ENCODE measurements around the gene OSBP2.

Gene OSBP2

DNA sequence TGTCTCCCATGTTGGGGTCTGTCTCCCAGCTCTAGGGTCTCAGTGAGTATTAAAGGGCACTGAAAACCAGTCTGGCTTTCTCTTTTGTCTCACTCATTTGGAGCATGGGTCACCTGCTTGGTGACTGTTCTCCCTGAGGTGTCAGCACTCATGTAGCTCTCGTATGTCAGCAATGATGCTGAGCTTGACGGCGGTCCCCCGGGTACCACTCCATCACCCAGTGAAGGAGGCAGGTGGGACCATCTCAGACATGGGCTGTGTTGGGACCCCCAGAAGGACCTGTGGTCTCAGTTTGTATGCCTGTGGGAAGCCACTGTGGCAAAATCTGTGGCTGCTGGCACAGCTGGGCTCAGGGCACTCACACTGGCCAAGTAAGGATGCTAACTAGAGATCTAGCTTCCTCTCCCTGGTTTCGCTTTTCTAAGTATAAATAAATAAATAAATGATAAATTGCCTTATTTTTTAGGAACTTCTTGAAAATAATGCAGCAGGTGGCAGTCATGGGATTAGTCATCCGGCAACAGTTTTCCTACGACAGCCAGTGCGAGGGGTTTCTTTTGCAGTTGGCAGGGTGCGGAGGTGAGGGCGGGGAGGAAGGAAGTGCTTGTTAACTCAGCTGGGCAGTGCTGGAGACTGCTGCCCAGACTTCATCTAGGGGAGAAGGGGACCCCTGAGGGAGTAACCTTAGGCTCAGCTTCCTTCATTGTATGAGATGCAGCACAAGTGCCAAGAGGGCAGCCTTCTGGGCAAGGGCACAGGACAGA is 48.8 kb downstream of the OSBP2 start:
- H3K36me3 ChIP-seq (ENCODE audit: control insufficient read depth in 1 of 2, insufficient read depth in 2 of 2, low read length in 2 of 2) = no peaks in the 10 kb centered on the region
- H4K12ac ChIP-seq (ENCODE audit: low read depth, low read length) = no peak overlapping the region
- no peak overlapping the region for H3K9ac ChIP-seq (ENCODE audit: low read length)
- no peak overlapping the region for H3K4me3 ChIP-seq (ENCODE audit: low read depth, low read length)
- H3K23ac ChIP-seq (ENCODE audit: low read length) = no peak overlapping the region
- no peak overlapping the region for H3K4me2 ChIP-seq (ENCODE audit: low read length)
- H4K8ac ChIP-seq (ENCODE audit: low read depth, low read length) = no peak overlapping the region
- H3K79me1 ChIP-seq (ENCODE audit: low read length) = no peaks in the 10 kb centered on the region
- no peaks in the 10 kb centered on the region for H3K79me2 ChIP-seq (ENCODE audit: control insufficient read depth, insufficient read depth, low read length, poor library complexity)
- no peak overlapping the region for H4K91ac ChIP-seq (ENCODE audit: low read depth, low read length)
- H3K27ac ChIP-seq (ENCODE audit: low read depth, low read length) = no peak overlapping the region
- no peak for DNase-seq
- no peak overlapping the region for H2AK5ac ChIP-seq (ENCODE audit: low read length)
- no peak overlapping the region for H2BK5ac ChIP-seq (ENCODE audit: low read depth, low read length, poor library complexity)
- H3K27me3 ChIP-seq (ENCODE audit: insufficient read depth, low read length) = no peaks in the 10 kb centered on the region
- H2BK120ac ChIP-seq (ENCODE audit: insufficient read depth, low read length, poor library complexity) = no peak overlapping the region
- no peaks in the 10 kb centered on the region for H3K9me3 ChIP-seq (ENCODE audit: insufficient read depth, low read depth, low read length)
- H2AFZ ChIP-seq (ENCODE audit: insufficient read depth, low read length, poor library complexity) = no peak overlapping the region
- no peak overlapping the region for H3K14ac ChIP-seq (ENCODE audit: low read length)
- H2BK12ac ChIP-seq (ENCODE audit: low read length) = no peak overlapping the region
- H3K4ac ChIP-seq (ENCODE audit: low read depth, low read length) = no peak overlapping the region
- no peak overlapping the region for H3K18ac ChIP-seq (ENCODE audit: low read length)
- no peaks in the 10 kb centered on the region for H3K4me1 ChIP-seq (ENCODE audit: control insufficient read depth in 1 of 2, insufficient read depth in 2 of 2, low read length in 2 of 2)
- no CpG with 5 or more reads among the region's 10 CpGs for WGBS (ENCODE audit: extremely low coverage, insufficient coverage, insufficient read length)

DNA sequence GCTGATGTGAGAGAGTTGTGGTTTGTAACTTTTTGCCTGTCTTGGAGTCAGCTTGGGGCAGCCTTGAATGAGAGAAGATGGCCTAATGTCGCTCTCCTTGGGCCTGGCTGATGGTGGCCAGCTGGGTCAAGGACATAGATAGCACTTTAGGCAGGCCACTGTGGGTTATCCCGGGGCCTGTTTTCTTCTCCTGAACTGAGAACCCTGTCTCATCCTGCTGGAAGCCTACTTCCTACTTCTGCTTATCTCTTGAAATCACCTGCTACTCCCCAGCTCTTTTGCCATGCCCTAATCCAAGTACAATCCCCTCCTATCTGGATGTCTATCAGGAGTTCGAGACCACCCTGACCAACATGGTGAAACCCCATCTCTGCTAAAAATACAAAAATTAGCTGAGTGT is 49.5 kb downstream of the OSBP2 start:
- H3K9ac ChIP-seq (ENCODE audit: low read length) = no peak overlapping the region
- no peaks in the 10 kb centered on the region for H3K79me2 ChIP-seq (ENCODE audit: control insufficient read depth, insufficient read depth, low read length, poor library complexity)
- H4K12ac ChIP-seq (ENCODE audit: low read depth, low read length) = no peak overlapping the region
- H3K27ac ChIP-seq (ENCODE audit: low read depth, low read length) = no peak overlapping the region
- no peak overlapping the region for H3K4ac ChIP-seq (ENCODE audit: low read depth, low read length)
- no peak overlapping the region for H4K91ac ChIP-seq (ENCODE audit: low read depth, low read length)
- no peak overlapping the region for H2BK12ac ChIP-seq (ENCODE audit: low read length)
- no peaks in the 10 kb centered on the region for H3K36me3 ChIP-seq (ENCODE audit: control insufficient read depth in 1 of 2, insufficient read depth in 2 of 2, low read length in 2 of 2)
- H3K18ac ChIP-seq (ENCODE audit: low read length) = no peak overlapping the region
- no peak overlapping the region for H2BK120ac ChIP-seq (ENCODE audit: insufficient read depth, low read length, poor library complexity)
- H2AFZ ChIP-seq (ENCODE audit: insufficient read depth, low read length, poor library complexity) = no peak overlapping the region
- H3K23ac ChIP-seq (ENCODE audit: low read length) = no peak overlapping the region
- WGBS (ENCODE audit: extremely low coverage, insufficient coverage, insufficient read length) = no CpG with 5 or more reads among the region's 3 CpGs
- no peaks in the 10 kb centered on the region for H3K79me1 ChIP-seq (ENCODE audit: low read length)
- H3K4me1 ChIP-seq (ENCODE audit: control insufficient read depth in 1 of 2, insufficient read depth in 2 of 2, low read length in 2 of 2) = no peaks in the 10 kb centered on the region
- H3K9me3 ChIP-seq (ENCODE audit: insufficient read depth, low read depth, low read length) = no peaks in the 10 kb centered on the region
- no peak overlapping the region for H2BK5ac ChIP-seq (ENCODE audit: low read depth, low read length, poor library complexity)
- no peak overlapping the region for H3K4me3 ChIP-seq (ENCODE audit: low read depth, low read length)
- no peak overlapping the region for H3K14ac ChIP-seq (ENCODE audit: low read length)
- no peak overlapping the region for H2AK5ac ChIP-seq (ENCODE audit: low read length)
- H3K27me3 ChIP-seq (ENCODE audit: insufficient read depth, low read length) = no peaks in the 10 kb centered on the region
- no peak overlapping the region for H4K8ac ChIP-seq (ENCODE audit: low read depth, low read length)
- no peak overlapping the region for H3K4me2 ChIP-seq (ENCODE audit: low read length)
- no peak for DNase-seq

GRCh38 chr22:30747493-30747892 is 52.8 kb downstream of the OSBP2 start:
- Histone ChIP-seq H4K91ac (ENCODE audit: low read depth, low read length) (no peak overlapping the region), H2BK120ac (ENCODE audit: insufficient read depth, low read length, poor library complexity) (no peak overlapping the region), H3K27ac (ENCODE audit: low read depth, low read length) (no peak overlapping the region), H2AFZ (ENCODE audit: insufficient read depth, low read length, poor library complexity) (no peak overlapping the region), H3K36me3 (ENCODE audit: control insufficient read depth in 1 of 2, insufficient read depth in 2 of 2, low read length in 2 of 2) (no peaks in the 10 kb centered on the region), H3K9ac (ENCODE audit: low read length) (no peak overlapping the region), H4K8ac (ENCODE audit: low read depth, low read length) (no peak overlapping the region), H2BK5ac (ENCODE audit: low read depth, low read length, poor library complexity) (no peak overlapping the region), H3K18ac (ENCODE audit: low read length) (no peak overlapping the region), H3K14ac (ENCODE audit: low read length) (no peak overlapping the region), H3K4me1 (ENCODE audit: control insufficient read depth in 1 of 2, insufficient read depth in 2 of 2, low read length in 2 of 2) (no peaks in the 10 kb centered on the region), H3K4me3 (ENCODE audit: low read depth, low read length) (no peak overlapping the region), H3K4ac (ENCODE audit: low read depth, low read length) (no peak overlapping the region), H3K79me1 (ENCODE audit: low read length) (no peaks in the 10 kb centered on the region), H3K27me3 (ENCODE audit: insufficient read depth, low read length) (no peaks in the 10 kb centered on the region), H2BK12ac (ENCODE audit: low read length) (no peak overlapping the region), H3K9me3 (ENCODE audit: insufficient read depth, low read depth, low read length) (no peaks in the 10 kb centered on the region), H4K12ac (ENCODE audit: low read depth, low read length) (no peak overlapping the region), H3K4me2 (ENCODE audit: low read length) (no peak overlapping the region), H3K23ac (ENCODE audit: low read length) (no peak overlapping the region), H2AK5ac (ENCODE audit: low read length) (no peak overlapping the region), H3K79me2 (ENCODE audit: control insufficient read depth, insufficient read depth, low read length, poor library complexity) (no peaks in the 10 kb centered on the region)
- DNase-seq = no peak
- WGBS (ENCODE audit: extremely low coverage, insufficient coverage, insufficient read length) = no CpG with 5 or more reads among the region's 7 CpGs

DNA sequence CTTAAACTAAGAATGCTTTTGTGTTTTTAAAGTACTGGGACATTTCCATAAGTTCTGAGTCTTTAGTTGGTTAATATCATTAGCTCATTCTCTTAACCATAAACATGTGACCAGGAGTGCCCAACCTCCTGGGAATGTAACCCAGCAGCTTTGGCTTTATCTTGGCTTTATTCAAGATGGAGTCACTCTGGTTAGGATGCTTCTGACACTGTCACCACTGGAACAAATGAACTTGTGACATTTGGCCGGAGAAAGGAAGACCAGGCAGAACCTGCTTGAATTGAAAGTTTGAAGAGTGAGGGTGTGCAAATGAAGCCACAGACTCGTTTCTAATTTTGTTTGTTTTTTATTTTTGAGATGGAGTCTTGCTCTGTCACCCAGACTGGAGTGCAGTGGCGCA is 54.6 kb downstream of the OSBP2 start:
- no peak overlapping the region for H2BK5ac ChIP-seq (ENCODE audit: low read depth, low read length, poor library complexity)
- no peak overlapping the region for H2BK12ac ChIP-seq (ENCODE audit: low read length)
- no peak overlapping the region for H3K4me2 ChIP-seq (ENCODE audit: low read length)
- H3K79me2 ChIP-seq (ENCODE audit: control insufficient read depth, insufficient read depth, low read length, poor library complexity) = no peaks in the 10 kb centered on the region
- H3K18ac ChIP-seq (ENCODE audit: low read length) = no peak overlapping the region
- no peaks in the 10 kb centered on the region for H3K36me3 ChIP-seq (ENCODE audit: control insufficient read depth in 1 of 2, insufficient read depth in 2 of 2, low read length in 2 of 2)
- no peaks in the 10 kb centered on the region for H3K79me1 ChIP-seq (ENCODE audit: low read length)
- no peaks in the 10 kb centered on the region for H3K9me3 ChIP-seq (ENCODE audit: insufficient read depth, low read depth, low read length)
- no peaks in the 10 kb centered on the region for H3K4me1 ChIP-seq (ENCODE audit: control insufficient read depth in 1 of 2, insufficient read depth in 2 of 2, low read length in 2 of 2)
- no peak overlapping the region for H4K12ac ChIP-seq (ENCODE audit: low read depth, low read length)
- no peak overlapping the region for H3K9ac ChIP-seq (ENCODE audit: low read length)
- H3K14ac ChIP-seq (ENCODE audit: low read length) = no peak overlapping the region
- H3K27ac ChIP-seq (ENCODE audit: low read depth, low read length) = no peak overlapping the region
- no peak overlapping the region for H4K91ac ChIP-seq (ENCODE audit: low read depth, low read length)
- no CpG with 5 or more reads among the region's 3 CpGs for WGBS (ENCODE audit: extremely low coverage, insufficient coverage, insufficient read length)
- no peak overlapping the region for H3K4ac ChIP-seq (ENCODE audit: low read depth, low read length)
- no peaks in the 10 kb centered on the region for H3K27me3 ChIP-seq (ENCODE audit: insufficient read depth, low read length)
- no peak overlapping the region for H2AFZ ChIP-seq (ENCODE audit: insufficient read depth, low read length, poor library complexity)
- H4K8ac ChIP-seq (ENCODE audit: low read depth, low read length) = no peak overlapping the region
- no peak overlapping the region for H3K23ac ChIP-seq (ENCODE audit: low read length)
- no peak overlapping the region for H2AK5ac ChIP-seq (ENCODE audit: low read length)
- no peak for DNase-seq
- no peak overlapping the region for H2BK120ac ChIP-seq (ENCODE audit: insufficient read depth, low read length, poor library complexity)
- no peak overlapping the region for H3K4me3 ChIP-seq (ENCODE audit: low read depth, low read length)
